Mucosa of rectum (tissue), 2 donors: ENCODE measurements around the gene PAX5.

ENCODE experiments used
- H3K27ac ChIP-seq, 2 donors: one replicate each; pipeline ENCODE4 v1.7.0; 2013; ENCODE audit warnings: inconsistent platforms in 2 of 2, low read depth in 2 of 2, low read length in 2 of 2
- H3K27me3 ChIP-seq, 2 donors: one replicate each; pipeline ENCODE4 v1.7.0; 2013; ENCODE audit warnings: low read length in 2 of 2; ENCODE audit not compliant: control insufficient read depth in 2 of 2, insufficient read depth in 2 of 2
- H3K36me3 ChIP-seq, 2 donors: one replicate each; pipeline ENCODE4 v1.7.0; 2013; ENCODE audit warnings: low read length in 2 of 2; ENCODE audit not compliant: control insufficient read depth in 2 of 2, insufficient read depth in 2 of 2
- H3K4me1 ChIP-seq, 2 donors: one replicate each; pipeline ENCODE4 v1.7.0; 2013; ENCODE audit warnings: low read length in 2 of 2, mild to moderate bottlenecking in 1 of 2; ENCODE audit not compliant: control insufficient read depth in 2 of 2, insufficient read depth in 2 of 2
- H3K4me3 ChIP-seq, 2 donors: one replicate each; pipeline ENCODE4 v1.7.0; 2013; ENCODE audit warnings: low read length in 2 of 2
- H3K9ac ChIP-seq, 2 donors: one replicate each; pipeline ENCODE4 v1.7.0; 2013; ENCODE audit warnings: low read length in 2 of 2, low read depth in 1 of 2, mild to moderate bottlenecking in 1 of 2
- H3K9me3 ChIP-seq, 2 donors: one replicate each; pipeline ENCODE4 v1.7.0; 2013; ENCODE audit warnings: low read length in 2 of 2; ENCODE audit not compliant: control insufficient read depth in 2 of 2
- donor health status: healthy.
- donor health status: Normal muscosa, but diverticular disease.

The PAX5 gene

DNA sequence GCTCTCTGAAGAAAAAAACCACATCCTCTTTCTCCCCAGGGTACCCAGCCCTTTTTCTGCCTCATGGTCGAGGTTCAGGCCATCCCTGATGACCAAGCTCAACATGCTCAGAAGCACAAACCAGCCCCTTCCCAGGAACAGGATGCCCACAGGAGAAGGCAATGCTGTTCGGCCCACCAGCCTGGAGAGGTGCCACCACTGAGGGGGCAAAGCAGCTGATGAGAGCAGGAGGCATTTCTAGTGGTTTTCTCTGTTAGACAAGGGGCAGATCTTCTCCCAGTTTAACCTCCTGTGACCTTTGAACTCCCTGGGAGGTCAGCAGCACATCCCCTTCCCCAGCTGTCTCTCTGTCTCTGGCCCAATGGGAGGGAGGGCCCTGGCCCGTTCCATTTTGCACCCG is 73.0 kb downstream of the PAX5 start:
- Histone ChIP-seq H3K4me3 (no peak overlapping the region), H3K27me3 (peaks cover 0 to 6% of the 10 kb centered on the region in 2 donors), H3K4me1 (no peaks in the 10 kb centered on the region), H3K27ac (no peak overlapping the region), H3K9me3 (no peaks in the 10 kb centered on the region), H3K36me3 (no peaks in the 10 kb centered on the region), H3K9ac (no peak overlapping the region)

- H3K4me1 ChIP-seq: no peaks in the 10 kb centered on the region
- H3K9ac ChIP-seq: no peak overlapping the region
- no peaks in the 10 kb centered on the region for H3K9me3 ChIP-seq
- H3K27me3 ChIP-seq: peaks cover 0 to 8% of the 10 kb centered on the region in 2 donors
- H3K4me3 ChIP-seq: no peak overlapping the region
- H3K36me3 ChIP-seq: no peaks in the 10 kb centered on the region
- no peak overlapping the region for H3K27ac ChIP-seq
Measured at GRCh38 chr9:36960575-36960955, 73.5 kb downstream of the PAX5 start.

DNA sequence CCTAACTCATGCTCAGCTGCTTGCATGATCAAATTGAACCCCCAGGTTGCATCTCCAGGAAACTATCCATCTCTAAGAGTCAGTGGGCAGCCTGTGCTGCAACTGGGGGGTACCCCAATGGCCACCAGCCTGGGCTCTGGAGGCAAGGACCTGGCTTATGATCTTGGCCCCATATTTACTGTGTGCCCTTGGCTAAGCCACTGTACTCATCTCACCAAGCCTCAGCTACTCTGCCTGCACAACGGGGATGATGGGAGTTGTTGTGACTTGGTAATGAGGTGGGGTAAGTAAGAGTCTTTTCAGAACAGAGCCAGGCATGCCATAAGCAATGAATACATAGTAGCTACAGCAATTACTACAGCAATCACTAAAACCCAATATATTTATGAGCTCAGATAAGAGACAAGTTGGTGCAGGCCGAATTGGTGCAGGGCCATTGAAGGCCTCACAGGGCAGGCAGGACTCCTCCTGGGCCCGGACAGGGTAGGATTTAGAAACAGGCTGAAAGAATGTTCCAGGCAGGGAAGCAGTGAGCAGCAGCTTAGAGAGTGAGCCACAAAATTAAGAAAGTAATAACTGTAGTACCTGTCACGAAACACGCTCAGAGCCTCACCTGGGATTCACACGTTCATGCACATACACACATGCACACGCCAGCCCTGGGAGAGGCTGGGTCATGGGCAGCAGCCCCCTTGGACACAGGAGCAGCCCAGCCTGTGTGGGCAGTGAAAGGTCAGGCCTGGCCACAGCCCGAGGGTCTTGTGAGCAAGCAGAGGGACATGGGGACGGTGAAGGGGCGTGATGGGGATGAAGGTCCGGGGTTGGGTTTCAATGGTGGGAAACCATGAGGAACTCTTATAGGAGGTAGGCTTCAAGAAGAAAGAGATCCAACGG is 74.1 kb downstream of the PAX5 start:
- Histone ChIP-seq H3K36me3 (no peaks in the 10 kb centered on the region), H3K4me1 (no peaks in the 10 kb centered on the region), H3K27me3 (peaks cover 0 to 8% of the 10 kb centered on the region in 2 donors), H3K27ac (no peak overlapping the region), H3K4me3 (no peak overlapping the region), H3K9me3 (no peaks in the 10 kb centered on the region), H3K9ac (no peak overlapping the region)

DNA sequence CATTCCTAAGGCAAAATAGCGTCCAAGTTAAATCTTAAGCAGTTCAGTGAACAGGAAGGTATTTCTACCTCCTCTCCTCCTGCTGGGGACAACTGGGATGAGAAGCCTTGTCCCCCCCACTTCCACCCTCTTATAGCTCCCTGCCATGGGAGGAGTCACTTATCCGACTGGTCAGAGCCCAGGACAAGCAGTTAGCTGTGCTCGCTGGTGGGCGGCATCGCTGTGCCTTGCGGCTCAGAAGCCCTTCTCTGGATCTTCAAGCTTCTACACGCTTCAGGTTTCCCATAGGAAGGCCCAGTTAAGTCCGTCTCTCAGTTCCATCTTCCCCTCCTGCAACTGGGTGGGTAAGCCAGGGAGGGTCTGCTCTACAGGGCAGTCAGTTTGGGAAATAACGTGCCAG is 77.2 kb downstream of the PAX5 start:
- Histone ChIP-seq H3K36me3 (no peaks in the 10 kb centered on the region), H3K4me1 (no peaks in the 10 kb centered on the region), H3K4me3 (no peak overlapping the region), H3K27me3 (peaks cover 0 to 8% of the 10 kb centered on the region in 2 donors), H3K27ac (no peak overlapping the region), H3K9me3 (no peaks in the 10 kb centered on the region), H3K9ac (no peak overlapping the region)

DNA sequence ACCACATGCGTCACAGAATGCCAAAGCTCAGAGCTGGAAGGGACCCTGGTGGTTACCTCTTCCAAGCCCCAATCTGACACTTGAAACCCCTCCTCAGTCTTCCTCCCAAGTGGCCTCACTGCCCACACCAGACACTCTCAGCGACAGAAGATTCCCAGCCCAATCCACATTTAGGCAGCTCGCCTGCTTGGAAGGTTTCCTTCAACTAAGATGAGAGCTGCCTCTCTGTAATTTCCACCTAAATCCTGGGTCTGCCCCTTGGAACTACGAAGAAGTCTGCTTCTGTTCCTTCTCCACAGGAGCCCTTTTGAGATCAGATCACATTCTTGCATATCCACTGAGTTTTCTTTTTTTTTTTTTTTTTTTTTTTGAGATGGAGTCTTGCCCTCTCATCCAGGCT is 83.7 kb downstream of the PAX5 start:
- Histone ChIP-seq H3K27me3 (peaks cover 6 to 13% of the 10 kb centered on the region in 2 donors), H3K9me3 (peaks cover 0 to 2% of the 10 kb centered on the region in 2 donors), H3K27ac (no peak overlapping the region), H3K4me1 (no peaks in the 10 kb centered on the region), H3K9ac (no peak overlapping the region), H3K36me3 (no peaks in the 10 kb centered on the region), H3K4me3 (no peak overlapping the region)

DNA sequence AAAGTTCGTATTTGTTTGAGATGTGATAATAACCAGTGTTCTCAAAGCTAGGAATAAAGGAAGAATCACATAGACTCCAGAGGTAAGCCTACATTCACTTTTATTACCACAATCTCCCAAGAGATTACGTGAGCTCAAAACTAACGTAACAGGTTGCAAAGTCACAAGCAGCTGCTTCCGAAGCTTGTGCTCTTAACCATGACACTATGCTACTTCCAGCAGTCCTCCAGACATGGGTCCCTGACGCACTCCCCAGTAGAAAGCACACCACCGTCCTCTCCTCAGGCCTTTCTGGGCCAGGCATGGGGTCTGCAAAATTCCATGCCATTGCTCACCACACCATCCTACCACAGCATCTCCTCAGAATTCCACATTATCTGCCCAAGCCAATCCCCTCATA is 84.6 kb downstream of the PAX5 start:
- H3K9ac ChIP-seq: no peak overlapping the region

GRCh38 chr9:36948051-36948450 is 86.0 kb downstream of the PAX5 start:
- H3K9ac ChIP-seq: no peak overlapping the region
- H3K36me3 ChIP-seq: no peaks in the 10 kb centered on the region
- H3K27me3 ChIP-seq: peaks cover 6 to 13% of the 10 kb centered on the region in 2 donors
- peaks cover 0 to 2% of the 10 kb centered on the region in 2 donors for H3K9me3 ChIP-seq
- H3K4me3 ChIP-seq: no peak overlapping the region
- H3K4me1 ChIP-seq: no peaks in the 10 kb centered on the region
- no peak overlapping the region for H3K27ac ChIP-seq

More for the DNA sequence above, 84.6 kb downstream of the PAX5 start:
- Histone ChIP-seq H3K27me3 (peaks cover 6 to 13% of the 10 kb centered on the region in 2 donors), H3K27ac (no peak overlapping the region), H3K36me3 (no peaks in the 10 kb centered on the region), H3K4me3 (no peak overlapping the region), H3K9me3 (peaks cover 0 to 2% of the 10 kb centered on the region in 2 donors), H3K4me1 (no peaks in the 10 kb centered on the region)

DNA sequence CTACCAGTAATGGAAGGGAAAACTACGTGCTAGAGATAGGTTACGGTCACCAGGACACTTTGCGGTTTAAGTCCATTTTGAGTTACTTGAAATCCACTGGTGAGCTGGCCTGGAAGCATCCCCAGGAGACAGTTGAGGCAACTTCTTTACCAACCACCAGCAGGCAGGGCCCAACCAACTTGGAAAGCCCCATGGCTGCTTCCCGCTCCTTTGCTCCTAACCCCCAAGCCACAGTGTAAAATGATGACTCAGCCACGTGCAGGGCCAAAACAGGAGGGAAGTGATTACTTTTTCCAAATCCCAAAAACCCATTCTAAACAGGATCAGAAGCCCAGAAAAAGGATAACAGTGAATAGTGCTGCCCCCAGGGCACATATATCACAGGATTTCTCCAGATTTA is 87.4 kb downstream of the PAX5 start:
- Histone ChIP-seq H3K36me3 (no peaks in the 10 kb centered on the region), H3K9ac (no peak overlapping the region), H3K27ac (no peak overlapping the region), H3K4me1 (no peaks in the 10 kb centered on the region), H3K9me3 (peaks cover 0 to 2% of the 10 kb centered on the region in 2 donors), H3K4me3 (no peak overlapping the region), H3K27me3 (peaks cover 6 to 13% of the 10 kb centered on the region in 2 donors)

DNA sequence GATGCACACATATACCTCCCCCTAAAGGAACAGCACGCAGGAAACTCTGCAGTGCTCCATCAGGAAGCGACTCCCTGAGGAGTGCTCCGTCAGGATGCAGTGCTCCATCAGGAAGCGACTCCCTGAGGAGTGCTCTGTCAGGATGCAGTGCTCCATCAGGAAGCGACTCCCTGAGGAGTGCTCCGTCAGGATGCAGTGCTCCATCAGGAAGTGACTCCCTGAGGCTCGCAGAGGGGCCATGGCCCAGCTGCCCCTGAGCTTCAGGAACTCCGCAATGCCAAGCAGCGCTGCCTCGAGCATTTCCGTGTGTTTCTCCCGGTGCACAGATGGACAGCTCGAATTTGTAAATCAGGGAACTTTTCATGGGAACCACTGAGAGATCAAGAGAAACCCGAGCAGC is 88.1 kb downstream of the PAX5 start:
- Histone ChIP-seq H3K27ac (no peak overlapping the region), H3K27me3 (peaks cover 6 to 13% of the 10 kb centered on the region in 2 donors), H3K36me3 (no peaks in the 10 kb centered on the region), H3K9ac (no peak overlapping the region), H3K9me3 (peaks cover 0 to 2% of the 10 kb centered on the region in 2 donors), H3K4me3 (no peak overlapping the region), H3K4me1 (no peaks in the 10 kb centered on the region)

GRCh38 chr9:36942891-36943290 is 91.2 kb downstream of the PAX5 start:
- peaks cover 0 to under 1% of the 10 kb centered on the region in 2 donors for H3K27me3 ChIP-seq
- no peak overlapping the region for H3K27ac ChIP-seq
- H3K4me3 ChIP-seq: no peak overlapping the region
- H3K36me3 ChIP-seq: no peaks in the 10 kb centered on the region
- no peak overlapping the region for H3K9ac ChIP-seq
- H3K9me3 ChIP-seq: no peaks in the 10 kb centered on the region
- no peaks in the 10 kb centered on the region for H3K4me1 ChIP-seq
